ENCODE data around the gene SMKR1. TPM values are rescaled to one million over a fixed set of nuclear protein-coding genes. Genes with fewer than 3 reads are reported as not detected.

The SMKR1 gene
- polyA plus RNA-seq, 4 donors: 0.35 to 0.49 TPM; not detected in 2

GRCh38 chr7:129535896-129536295, 33.6 kb downstream of the SMKR1 start:
- Histone ChIP-seq H3K9me3 (ENCODE audit: control insufficient read depth in 2 of 2, insufficient read depth in 1 of 2, low read depth in 1 of 2, low read length in 1 of 2) (no peaks in the 10 kb centered on the region), H3K27ac (ENCODE audit: low read depth in 1 of 3, low read length in 2 of 3) (no peak overlapping the region), H3K27me3 (ENCODE audit: control insufficient read depth in 3 of 3, insufficient read depth in 3 of 3, low read length in 3 of 3) (no peaks in the 10 kb centered on the region), H3K36me3 (ENCODE audit: control insufficient read depth in 3 of 3, insufficient read depth in 2 of 3, low read depth in 1 of 3, low read length in 3 of 3) (no peaks in the 10 kb centered on the region), H3K4me1 (ENCODE audit: control insufficient read depth in 3 of 3, insufficient read depth in 2 of 3, low read depth in 1 of 3, low read length in 2 of 3) (no peaks in the 10 kb centered on the region), H3K4me3 (ENCODE audit: low read depth in 1 of 3, low read length in 3 of 3) (no peak overlapping the region)
- 45 to 69% (median 68%) methylated on average over 5 of the region's 5 CpGs for WGBS, 3 donors
- DNase-seq (no peak), FAIRE-seq (no peak)

GRCh38 chr7:129536323-129536722, 34.0 kb downstream of the SMKR1 start:
- Histone ChIP-seq H3K27ac (ENCODE audit: low read depth in 1 of 3, low read length in 2 of 3) (no peak overlapping the region), H3K4me3 (ENCODE audit: low read depth in 1 of 3, low read length in 3 of 3) (no peak overlapping the region), H3K27me3 (ENCODE audit: control insufficient read depth in 3 of 3, insufficient read depth in 3 of 3, low read length in 3 of 3) (no peaks in the 10 kb centered on the region), H3K9me3 (ENCODE audit: control insufficient read depth in 2 of 2, insufficient read depth in 1 of 2, low read depth in 1 of 2, low read length in 1 of 2) (no peaks in the 10 kb centered on the region), H3K36me3 (ENCODE audit: control insufficient read depth in 3 of 3, insufficient read depth in 2 of 3, low read depth in 1 of 3, low read length in 3 of 3) (no peaks in the 10 kb centered on the region), H3K4me1 (ENCODE audit: control insufficient read depth in 3 of 3, insufficient read depth in 2 of 3, low read depth in 1 of 3, low read length in 2 of 3) (no peaks in the 10 kb centered on the region)
- 69 to 86% (median 80%) methylated on average over 9 of the region's 9 CpGs for WGBS, 3 donors
- FAIRE-seq (no peak), DNase-seq (no peak)

- H3K27ac ChIP-seq (ENCODE audit: low read depth in 1 of 3, low read length in 2 of 3): no peak overlapping the region
- FAIRE-seq (no peak), DNase-seq (no peak)
Observed at GRCh38 chr7:129538790-129539189, 36.5 kb downstream of the SMKR1 start.

GRCh38 chr7:129540340-129540739, 38.0 kb downstream of the SMKR1 start:
- H3K9me3 ChIP-seq (ENCODE audit: control insufficient read depth in 2 of 2, insufficient read depth in 1 of 2, low read depth in 1 of 2, low read length in 1 of 2): no peaks in the 10 kb centered on the region
- no peak overlapping the region for H3K4me3 ChIP-seq (ENCODE audit: low read depth in 1 of 3, low read length in 3 of 3)
- H3K36me3 ChIP-seq (ENCODE audit: control insufficient read depth in 3 of 3, insufficient read depth in 2 of 3, low read depth in 1 of 3, low read length in 3 of 3): no peaks in the 10 kb centered on the region
- FAIRE-seq (no peak), DNase-seq (no peak)
- H3K4me1 ChIP-seq (ENCODE audit: control insufficient read depth in 3 of 3, insufficient read depth in 2 of 3, low read depth in 1 of 3, low read length in 2 of 3): no peaks in the 10 kb centered on the region
- H3K27ac ChIP-seq (ENCODE audit: low read depth in 1 of 3, low read length in 2 of 3): no peak overlapping the region
- WGBS, 3 donors: 87 to 95% (median 92%) methylated on average over 10 of the region's 10 CpGs
- H3K27me3 ChIP-seq (ENCODE audit: control insufficient read depth in 3 of 3, insufficient read depth in 3 of 3, low read length in 3 of 3): no peaks in the 10 kb centered on the region

More at GRCh38 chr7:129538790-129539189, 36.5 kb downstream of the SMKR1 start:
- no peaks in the 10 kb centered on the region for H3K27me3 ChIP-seq (ENCODE audit: control insufficient read depth in 3 of 3, insufficient read depth in 3 of 3, low read length in 3 of 3)
- no peaks in the 10 kb centered on the region for H3K4me1 ChIP-seq (ENCODE audit: control insufficient read depth in 3 of 3, insufficient read depth in 2 of 3, low read depth in 1 of 3, low read length in 2 of 3)
- no peaks in the 10 kb centered on the region for H3K9me3 ChIP-seq (ENCODE audit: control insufficient read depth in 2 of 2, insufficient read depth in 1 of 2, low read depth in 1 of 2, low read length in 1 of 2)
- H3K4me3 ChIP-seq (ENCODE audit: low read depth in 1 of 3, low read length in 3 of 3): no peak overlapping the region
- no peaks in the 10 kb centered on the region for H3K36me3 ChIP-seq (ENCODE audit: control insufficient read depth in 3 of 3, insufficient read depth in 2 of 3, low read depth in 1 of 3, low read length in 3 of 3)

GRCh38 chr7:129544700-129545099, 42.4 kb downstream of the SMKR1 start:
- Histone ChIP-seq H3K4me3 (ENCODE audit: low read depth in 1 of 3, low read length in 3 of 3) (no peak overlapping the region), H3K36me3 (ENCODE audit: control insufficient read depth in 3 of 3, insufficient read depth in 2 of 3, low read depth in 1 of 3, low read length in 3 of 3) (no peaks in the 10 kb centered on the region), H3K27me3 (ENCODE audit: control insufficient read depth in 3 of 3, insufficient read depth in 3 of 3, low read length in 3 of 3) (no peaks in the 10 kb centered on the region), H3K27ac (ENCODE audit: low read depth in 1 of 3, low read length in 2 of 3) (no peak overlapping the region), H3K4me1 (ENCODE audit: control insufficient read depth in 3 of 3, insufficient read depth in 2 of 3, low read depth in 1 of 3, low read length in 2 of 3) (no peaks in the 10 kb centered on the region), H3K9me3 (ENCODE audit: control insufficient read depth in 2 of 2, insufficient read depth in 1 of 2, low read depth in 1 of 2, low read length in 1 of 2) (no peaks in the 10 kb centered on the region)
- FAIRE-seq (no peak), DNase-seq (no peak)
- 83 to 84% (median 83%) methylated on average over 5 of the region's 5 CpGs for WGBS, 3 donors

- 76 to 81% (median 78%) methylated on average over 13 of the region's 13 CpGs for WGBS, 3 donors
Observed at GRCh38 chr7:129550693-129551360, 48.5 kb downstream of the SMKR1 start.

GRCh38 chr7:129553899-129554461, 51.6 kb downstream of the SMKR1 start:
- H3K4me1 ChIP-seq (ENCODE audit: control insufficient read depth in 3 of 3, insufficient read depth in 2 of 3, low read depth in 1 of 3, low read length in 2 of 3): no peaks in the 10 kb centered on the region
- H3K27ac ChIP-seq (ENCODE audit: low read depth in 1 of 3, low read length in 2 of 3): no peak overlapping the region
- peaks cover 0 to 2% (median 0%) of the 10 kb centered on the region in 3 donors for H3K27me3 ChIP-seq (ENCODE audit: control insufficient read depth in 3 of 3, insufficient read depth in 3 of 3, low read length in 3 of 3)
- no peaks in the 10 kb centered on the region for H3K36me3 ChIP-seq (ENCODE audit: control insufficient read depth in 3 of 3, insufficient read depth in 2 of 3, low read depth in 1 of 3, low read length in 3 of 3)
- H3K9me3 ChIP-seq (ENCODE audit: control insufficient read depth in 2 of 2, insufficient read depth in 1 of 2, low read depth in 1 of 2, low read length in 1 of 2): no peaks in the 10 kb centered on the region
- no peak overlapping the region for H3K4me3 ChIP-seq (ENCODE audit: low read depth in 1 of 3, low read length in 3 of 3)
- WGBS, 3 donors: 31 to 40% (median 37%) methylated on average over 13 of the region's 13 CpGs
- no peak for DNase-seq
- no peak for FAIRE-seq

More at GRCh38 chr7:129550693-129551360, 48.5 kb downstream of the SMKR1 start:
- no peaks in the 10 kb centered on the region for H3K4me1 ChIP-seq (ENCODE audit: control insufficient read depth in 3 of 3, insufficient read depth in 2 of 3, low read depth in 1 of 3, low read length in 2 of 3)
- no peak overlapping the region for H3K4me3 ChIP-seq (ENCODE audit: low read depth in 1 of 3, low read length in 3 of 3)
- H3K27ac ChIP-seq (ENCODE audit: low read depth in 1 of 3, low read length in 2 of 3): no peak overlapping the region
- H3K9me3 ChIP-seq (ENCODE audit: control insufficient read depth in 2 of 2, insufficient read depth in 1 of 2, low read depth in 1 of 2, low read length in 1 of 2): no peaks in the 10 kb centered on the region
- H3K36me3 ChIP-seq (ENCODE audit: control insufficient read depth in 3 of 3, insufficient read depth in 2 of 3, low read depth in 1 of 3, low read length in 3 of 3): no peaks in the 10 kb centered on the region
- FAIRE-seq (no peak), DNase-seq (no peak)
- H3K27me3 ChIP-seq (ENCODE audit: control insufficient read depth in 3 of 3, insufficient read depth in 3 of 3, low read length in 3 of 3): peaks cover 0 to 2% (median 0%) of the 10 kb centered on the region in 3 donors

GRCh38 chr7:129556607-129557133, 54.3 kb downstream of the SMKR1 start:
- WGBS, 3 donors: 40 to 51% (median 45%) methylated on average over 8 of the region's 8 CpGs
- Histone ChIP-seq H3K4me1 (ENCODE audit: control insufficient read depth in 3 of 3, insufficient read depth in 2 of 3, low read depth in 1 of 3, low read length in 2 of 3) (no peaks in the 10 kb centered on the region), H3K4me3 (ENCODE audit: low read depth in 1 of 3, low read length in 3 of 3) (no peak overlapping the region), H3K9me3 (ENCODE audit: control insufficient read depth in 2 of 2, insufficient read depth in 1 of 2, low read depth in 1 of 2, low read length in 1 of 2) (no peaks in the 10 kb centered on the region), H3K27ac (ENCODE audit: low read depth in 1 of 3, low read length in 2 of 3) (no peak overlapping the region), H3K27me3 (ENCODE audit: control insufficient read depth in 3 of 3, insufficient read depth in 3 of 3, low read length in 3 of 3) (peaks cover 0 to 3% (median 0%) of the 10 kb centered on the region in 3 donors), H3K36me3 (ENCODE audit: control insufficient read depth in 3 of 3, insufficient read depth in 2 of 3, low read depth in 1 of 3, low read length in 3 of 3) (no peaks in the 10 kb centered on the region)
- FAIRE-seq: no peak
- no peak for DNase-seq
